Glutamatergic neuron (in vitro differentiated cells): Measurements from ENCODE around the gene NHLRC4. TPM values are rescaled to one million over a fixed set of nuclear protein-coding genes. Genes with fewer than 3 reads are reported as not detected.

ENCODE experiments used
- DNase-seq: peaks from one replicate; pipeline ENCODE4 v3.0.0; 2022
- H3K27ac Mint-ChIP-seq: one replicate; pipeline ENCODE4 v1.8.0; 2020; ENCODE audit warnings: mild to moderate bottlenecking, mixed read lengths, inconsistent platforms; ENCODE audit not compliant: unreplicated experiment
- H3K27me3 Mint-ChIP-seq: one replicate; pipeline ENCODE4 v1.8.0; 2020; ENCODE audit warnings: mild to moderate bottlenecking, moderate library complexity, mixed read lengths, inconsistent platforms; ENCODE audit not compliant: unreplicated experiment
- H3K36me3 Mint-ChIP-seq: one replicate; pipeline ENCODE4 v1.8.0; 2020; ENCODE audit warnings: mild to moderate bottlenecking, mixed read lengths, inconsistent platforms; ENCODE audit not compliant: unreplicated experiment
- H3K4me1 Mint-ChIP-seq: one replicate; pipeline ENCODE4 v1.8.0; 2020; ENCODE audit warnings: mild to moderate bottlenecking, low read depth, mixed read lengths, inconsistent platforms; ENCODE audit not compliant: unreplicated experiment
- H3K4me3 Mint-ChIP-seq: one replicate; pipeline ENCODE4 v1.8.0; 2020; ENCODE audit warnings: mild to moderate bottlenecking, mixed read lengths, inconsistent platforms; ENCODE audit not compliant: unreplicated experiment
- H3K9me3 Mint-ChIP-seq: one replicate; pipeline ENCODE4 v1.8.0; 2020; ENCODE audit warnings: mild to moderate bottlenecking, moderate library complexity, mixed read lengths, inconsistent platforms; ENCODE audit not compliant: unreplicated experiment
- CTCF ChIP-seq: fragments of 200-600 bp; sonication (generic); IDR thresholded peaks from one replicate; pipeline ENCODE4 v1.5.0; 2021; ENCODE audit not compliant: partially characterized antibody, unreplicated experiment
- total RNA-seq: library from RNA; stranded (reverse); fragmentation: NEBNext Ultra II Directional; extraction: Animal tissue kit (Norgen Biotek cat#: 25700); gene quantifications from one replicate; pipeline ENCODE4 v1.2.1, GENCODE V29; 2021; ENCODE audit not compliant: unreplicated experiment

Gene NHLRC4
- total RNA-seq, 1 donor from 2014 or later: 3.4 TPM

- Mint-ChIP-seq H3K27ac (no peak overlapping the region), H3K27me3 (peaks cover 13% of the 10 kb centered on the region), H3K9me3 (peaks cover 23% of the 10 kb centered on the region), H3K4me3 (no peak overlapping the region), H3K36me3 (no peaks in the 10 kb centered on the region), H3K4me1 (peaks cover 11% of the 10 kb centered on the region)
- DNase-seq: no peak
- TF ChIP-seq CTCF: no peak
These were observed 42.3 kb upstream of the NHLRC4 start for GRCh38 chr16:524274-525040.

GRCh38 chr16:525123-525519 lies 41.7 kb upstream of the NHLRC4 start:
- Mint-ChIP-seq H3K27me3 (peaks cover 16% of the 10 kb centered on the region), H3K4me1 (peaks cover 15% of the 10 kb centered on the region), H3K27ac (peak overlapping the region; percentile 75), H3K4me3 (peak overlapping the region; percentile 67), H3K36me3 (no peaks in the 10 kb centered on the region), H3K9me3 (peaks cover 23% of the 10 kb centered on the region)
- no peak for DNase-seq
- no peak for TF ChIP-seq CTCF

- no peak for DNase-seq
These were observed 41.2 kb upstream of the NHLRC4 start for GRCh38 chr16:525520-526180.

GRCh38 chr16:526181-527014 lies 40.4 kb upstream of the NHLRC4 start:
- Mint-ChIP-seq H3K27ac (peak overlapping the region; percentile 97), H3K27me3 (peaks cover 16% of the 10 kb centered on the region), H3K4me3 (peak overlapping the region; percentile 93), H3K4me1 (peaks cover 16% of the 10 kb centered on the region), H3K9me3 (peaks cover 23% of the 10 kb centered on the region), H3K36me3 (no peaks in the 10 kb centered on the region)
- peak; percentile 80 for DNase-seq
- no peak for TF ChIP-seq CTCF

More at GRCh38 chr16:525520-526180, 41.2 kb upstream of the NHLRC4 start:
- Mint-ChIP-seq H3K27me3 (peaks cover 16% of the 10 kb centered on the region), H3K27ac (peak overlapping the region; percentile 75), H3K4me1 (peaks cover 16% of the 10 kb centered on the region), H3K36me3 (no peaks in the 10 kb centered on the region), H3K4me3 (peak overlapping the region; percentile 67), H3K9me3 (peaks cover 23% of the 10 kb centered on the region)
- TF ChIP-seq CTCF: no peak
